NCI-H1417 (cell line): ENCODE results near the gene DISP2.

Experiments used
- DNase-seq, 3 experiments: peaks; one replicate each; lab custom pipeline; 2025; lab: John Stamatoyannopoulos, UW

Gene DISP2

DNA sequence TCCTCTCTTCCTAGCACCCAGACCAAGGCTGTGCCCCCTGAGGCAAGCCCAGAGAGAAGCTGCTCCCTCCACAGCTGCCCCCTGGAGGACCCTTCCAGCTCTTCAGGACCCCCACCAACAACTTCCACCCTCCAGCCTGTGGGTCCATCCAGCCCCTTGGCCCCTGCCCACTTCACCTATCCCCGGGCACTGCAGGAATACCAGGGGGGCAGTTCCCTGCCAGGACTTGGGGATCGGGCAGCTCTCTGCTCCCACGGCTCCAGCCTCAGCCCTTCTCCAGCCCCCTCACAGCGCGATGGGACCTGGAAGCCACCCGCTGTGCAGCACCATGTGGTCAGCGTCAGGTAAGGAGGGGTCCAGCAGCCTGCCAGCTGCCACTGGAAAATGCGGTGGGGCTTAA is 5.6 kb downstream of the DISP2 start:
- DNase-seq = no peak

- no peak for DNase-seq
Observed at GRCh38 chr15:40364251-40364650, 6.2 kb downstream of the DISP2 start.

DNA sequence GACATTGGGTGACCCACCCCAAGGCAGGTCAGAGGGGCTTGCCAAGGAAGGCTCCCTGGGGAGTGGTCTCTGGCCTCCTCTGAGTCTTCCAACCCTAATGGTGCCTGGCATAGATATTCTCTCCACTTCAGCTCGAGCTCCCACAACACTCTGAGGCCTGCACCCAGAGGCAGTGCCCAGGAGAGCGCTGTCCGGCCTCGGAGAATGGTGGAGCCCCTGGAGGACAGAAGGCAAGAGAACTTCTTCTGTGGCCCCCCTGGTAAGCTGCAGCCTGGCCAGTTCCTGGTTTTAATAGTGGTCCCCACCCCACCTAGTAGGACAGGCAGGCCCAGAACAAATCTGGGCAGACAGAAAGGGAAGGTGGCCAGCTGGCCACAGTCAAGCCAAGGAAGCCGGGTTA is 7.0 kb downstream of the DISP2 start:
- no peak for DNase-seq

DNA sequence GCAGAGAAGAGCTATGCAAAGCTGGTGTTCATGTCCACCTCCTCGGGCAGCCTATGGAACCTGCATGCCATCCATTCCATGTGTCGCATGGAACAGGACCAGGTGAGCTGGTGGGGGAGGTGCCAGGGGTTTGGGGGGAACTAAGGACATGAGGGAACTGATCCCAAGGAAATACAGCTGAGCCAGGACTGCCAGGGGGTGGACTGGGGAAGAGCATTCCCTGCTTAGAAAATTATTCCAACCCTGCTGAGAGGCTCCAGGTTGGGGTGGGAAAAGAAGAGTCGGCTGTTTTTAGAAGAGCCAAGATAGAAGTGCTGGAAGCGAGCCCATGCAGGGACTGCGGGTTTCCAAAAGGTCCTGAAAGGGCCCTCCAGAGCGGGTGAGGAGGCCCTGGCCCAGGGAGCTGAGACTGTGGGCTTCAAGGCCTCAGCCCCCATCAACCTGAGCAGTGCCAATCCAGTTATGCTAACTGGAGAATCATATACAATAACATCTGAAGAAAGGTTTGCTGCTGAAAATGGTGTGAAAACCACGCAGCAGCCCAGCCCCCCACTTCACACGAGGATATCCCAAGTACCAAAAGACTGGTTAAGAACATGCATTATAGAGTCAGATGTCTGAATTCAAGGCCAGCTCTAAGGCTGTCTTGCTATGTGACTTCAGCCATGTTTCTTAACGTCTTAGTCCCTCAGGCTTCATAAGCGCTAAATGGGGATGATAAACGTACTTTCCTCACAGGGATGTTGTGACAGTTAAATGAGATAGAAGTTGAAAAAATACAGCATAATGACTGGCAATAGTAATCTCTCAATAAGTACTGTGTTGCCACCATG is 7.8 kb downstream of the DISP2 start:
- DNase-seq = no peak

DNA sequence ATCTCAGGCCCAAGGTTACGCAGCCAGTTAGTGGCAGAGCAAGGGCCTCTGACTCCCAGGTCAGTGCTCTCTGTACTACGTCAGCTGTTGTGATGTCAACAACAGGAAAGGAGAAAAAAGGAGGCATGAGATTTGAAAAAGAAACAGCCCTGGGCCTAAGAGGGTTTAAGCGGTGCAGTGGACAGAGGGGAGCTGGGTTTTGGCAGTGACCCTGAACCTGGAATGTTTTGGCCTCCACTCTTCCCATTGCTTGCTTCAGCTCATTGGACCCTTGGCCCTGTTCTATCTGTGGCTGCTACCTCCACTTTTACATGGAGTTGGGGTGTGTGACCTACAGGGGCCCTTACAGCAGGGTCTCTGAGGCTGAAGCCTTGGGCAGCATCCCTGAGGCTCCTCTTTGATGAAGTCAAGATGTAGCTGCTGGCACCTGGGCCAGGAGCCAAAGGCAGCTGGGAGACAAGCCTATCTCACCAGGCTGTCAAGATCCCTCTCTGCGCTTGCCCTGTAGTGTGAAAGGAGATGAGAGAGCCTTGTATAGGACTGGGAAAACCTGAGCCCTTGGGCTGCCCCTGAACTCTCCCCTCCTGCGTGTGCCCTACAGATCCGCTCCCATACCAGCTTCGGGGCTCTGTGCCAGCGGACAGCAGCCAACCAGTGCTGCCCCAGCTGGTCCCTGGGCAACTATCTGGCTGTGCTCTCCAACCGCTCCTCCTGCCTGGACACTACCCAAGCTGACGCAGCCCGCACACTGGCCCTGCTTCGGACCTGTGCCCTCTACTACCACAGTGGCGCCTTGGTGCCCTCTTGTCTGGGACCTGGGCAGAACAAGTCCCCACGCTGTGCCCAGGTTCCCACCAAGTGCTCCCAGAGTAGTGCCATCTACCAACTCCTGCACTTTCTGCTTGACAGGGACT is 8.7 kb downstream of the DISP2 start:
- no peak for DNase-seq

GRCh38 chr15:40367371-40367685 is 9.3 kb downstream of the DISP2 start:
- DNase-seq = no peak

GRCh38 chr15:40367686-40368611 is 9.9 kb downstream of the DISP2 start:
- DNase-seq = peak in 1 of 3 experiments; percentile 83

GRCh38 chr15:40368719-40369473 is 10.9 kb downstream of the DISP2 start:
- no peak for DNase-seq

DNA sequence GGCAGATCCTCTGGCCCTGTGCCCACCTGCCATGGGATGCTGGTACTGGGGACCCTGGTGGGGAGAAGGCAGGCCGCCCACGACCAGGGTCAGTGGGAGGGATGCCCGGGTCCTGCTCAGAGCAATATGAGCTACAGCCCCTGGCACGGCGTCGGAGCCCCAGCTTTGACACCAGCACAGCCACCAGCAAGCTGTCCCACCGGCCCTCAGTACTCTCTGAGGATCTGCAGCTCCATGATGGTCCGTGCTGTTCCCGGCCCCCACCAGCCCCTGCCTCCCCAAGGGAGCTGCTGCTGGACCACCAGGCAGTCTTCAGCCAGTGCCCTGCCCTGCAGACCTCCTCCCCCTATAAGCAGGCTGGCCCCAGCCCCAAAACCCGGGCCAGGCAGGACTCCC is 11.5 kb downstream of the DISP2 start:
- no peak for DNase-seq

GRCh38 chr15:40369971-40370370 is 12.0 kb downstream of the DISP2 start:
- DNase-seq = no peak

DNA sequence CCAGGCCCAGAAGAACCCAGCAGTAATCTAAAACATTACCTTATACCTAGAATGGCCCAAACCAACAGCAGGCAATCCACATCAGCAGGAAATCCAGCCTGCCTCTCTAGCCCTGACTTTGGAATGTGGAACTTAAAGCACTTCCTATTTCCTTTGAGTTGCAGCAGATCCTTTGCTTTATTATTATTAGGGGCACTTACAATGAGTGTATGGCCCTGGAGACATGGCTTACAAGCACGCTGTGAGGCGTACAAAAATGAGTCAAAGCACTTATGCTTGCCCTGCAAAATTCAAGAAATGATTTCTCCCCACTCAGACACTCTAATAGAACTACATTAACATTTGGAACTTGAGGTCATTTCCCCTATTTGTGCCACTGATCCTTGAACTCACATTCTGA is 15.0 kb downstream of the DISP2 start:
- DNase-seq = no peak

DNA sequence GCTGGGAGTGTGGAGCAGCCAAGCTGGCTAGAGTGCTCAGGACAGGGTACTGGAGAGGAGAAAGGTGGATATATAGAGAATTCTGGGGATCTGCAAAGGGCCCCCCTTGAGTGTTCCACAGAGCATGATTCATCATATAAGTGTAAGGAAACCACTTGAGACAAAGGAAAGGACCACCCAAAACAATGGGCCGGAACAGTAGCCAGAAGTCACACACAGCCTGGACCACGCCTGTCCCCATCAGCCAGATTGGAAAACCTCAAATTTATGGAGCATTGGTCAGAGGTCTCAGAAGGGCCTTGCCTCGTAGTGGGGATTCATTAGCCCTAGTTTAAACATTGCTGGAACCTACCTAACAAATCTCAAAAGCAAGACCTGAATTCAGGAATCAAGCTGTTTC is 19.6 kb downstream of the DISP2 start:
- no peak for DNase-seq

- no peak for DNase-seq
Observed at GRCh38 chr15:40379374-40379773, 21.4 kb downstream of the DISP2 start.

- DNase-seq = no peak
Observed at GRCh38 chr15:40379853-40380252, 21.8 kb downstream of the DISP2 start.

DNA sequence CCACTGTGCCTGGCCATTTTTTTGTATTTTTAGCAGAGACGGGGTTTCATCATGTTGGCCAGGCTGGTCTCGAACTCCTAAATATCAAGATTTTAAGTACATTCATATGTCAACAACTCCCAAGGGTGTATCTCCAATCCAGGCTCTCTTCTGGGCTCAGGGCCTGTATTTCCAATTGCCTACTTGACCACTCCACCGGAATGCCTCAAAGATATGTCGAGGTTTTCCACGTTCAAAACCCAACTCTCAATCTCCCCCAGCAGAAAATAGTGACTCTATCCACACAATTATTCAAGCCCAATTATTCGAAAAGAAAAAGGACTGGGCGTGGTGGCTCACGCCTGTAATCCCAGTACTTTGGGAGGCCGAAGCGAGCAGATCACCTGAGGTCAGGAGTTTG is 22.6 kb downstream of the DISP2 start:
- no peak for DNase-seq

GRCh38 chr15:40381818-40382529 is 24.0 kb downstream of the DISP2 start:
- no peak for DNase-seq

- peak; percentile 81 to 93 (median 84) for DNase-seq
Observed at GRCh38 chr15:40382580-40383456, 24.8 kb downstream of the DISP2 start, which contains the start of gene KNSTRN. Gene KNSTRN, plus strand, starts transcription at chr15:40382721. Its CDS starts 115 bp downstream, at chr15:40382836.

- DNase-seq = no peak
Observed at GRCh38 chr15:40386480-40386879, 28.5 kb downstream of the DISP2 start.
